Measurements from ENCODE around the gene OPTC.

GRCh38 chr1:203480525-203481084, 13.3 kb upstream of the OPTC start:
- TF ChIP-seq CTCF (IDR thresholded peaks at IDR 0.05 in 4 of 5, conservative IDR thresholded peaks at IDR 0.05 in 1 of 5) (no peak), POLR2A (IDR thresholded peaks at IDR 0.05) (no peak)

Data from gastrocnemius medialis (tissue), 4 donors.